IPS DF 6.9 (cell line): Measurements from ENCODE around the gene GPSM3.
"Not testable (repeated sequence)": the region's sequence is repeated elsewhere in the genome, so short reads cannot be mapped to it uniquely, and the experiment has no call there.

Source experiments
- DNase-seq: peaks from one replicate; pipeline ENCODE4 v3.0.0-alpha.2; 2013; ENCODE audit warnings: low read depth, low spot score
- H3K27ac ChIP-seq: one replicate; pipeline ENCODE4 v1.5.1; 2013; ENCODE audit warnings: low read length, control low read depth
- H3K27me3 ChIP-seq: 2 replicates; pipeline ENCODE4 v1.6.1; 2013; ENCODE audit warnings: mild to moderate bottlenecking, low read length; ENCODE audit not compliant: control insufficient read depth, insufficient read depth
- H3K36me3 ChIP-seq: 2 replicates; pipeline ENCODE4 v1.6.1; 2013; ENCODE audit warnings: low read length; ENCODE audit not compliant: control insufficient read depth, insufficient read depth
- H3K4me1 ChIP-seq: 2 replicates; pipeline ENCODE4 v1.6.1; 2013; ENCODE audit warnings: low read length; ENCODE audit not compliant: control insufficient read depth, insufficient read depth
- H3K4me3 ChIP-seq: 2 replicates; pipeline ENCODE4 v1.5.1; 2013; ENCODE audit warnings: mild to moderate bottlenecking, low read length
- H3K9me3 ChIP-seq: 2 replicates; pipeline ENCODE4 v1.6.1; 2013; ENCODE audit warnings: low read length, inconsistent platforms; ENCODE audit not compliant: control insufficient read depth, insufficient read depth
- WGBS: extraction: QIAGEN DNeasy Blood & Tissue Kit; methylation state at CpG from one replicate; pipeline ENCODE4 v1.1.7; 2013; ENCODE audit warnings: mixed read lengths, missing lambda C conversion rate; ENCODE audit not compliant: insufficient read length, insufficient coverage; 5-methylcytosine and 5-hydroxymethylcytosine counted together

Gene GPSM3

GRCh38 chr6:32187009-32187709 is 5.3 kb downstream of the GPSM3 start:
- no CpG with 5 or more reads among the region's 12 CpGs for WGBS
- DNase-seq: no peak
- no peaks in the 10 kb centered on the region for H3K27me3 ChIP-seq
- no peaks in the 10 kb centered on the region for H3K9me3 ChIP-seq
- peaks cover 17% of the 10 kb centered on the region for H3K36me3 ChIP-seq
- peaks cover 10% of the 10 kb centered on the region for H3K4me1 ChIP-seq
- H3K4me3 ChIP-seq: no peak overlapping the region
- no peak overlapping the region for H3K27ac ChIP-seq

- no CpG with 5 or more reads among the region's 10 CpGs for WGBS
- not testable (repeated sequence) for H3K9me3 ChIP-seq, DNase-seq, H3K27ac ChIP-seq, H3K27me3 ChIP-seq, H3K4me1 ChIP-seq, H3K4me3 ChIP-seq
- H3K36me3 ChIP-seq: peaks cover 19% of the 10 kb centered on the region
Observed at GRCh38 chr6:32186151-32186840, 6.1 kb downstream of the GPSM3 start.

GRCh38 chr6:32185681-32186131 is 6.7 kb downstream of the GPSM3 start:
- not testable (repeated sequence) for DNase-seq, H3K4me1 ChIP-seq, H3K27ac ChIP-seq, H3K4me3 ChIP-seq, H3K9me3 ChIP-seq, H3K27me3 ChIP-seq
- WGBS: no CpG with 5 or more reads among the region's 11 CpGs
- peaks cover 22% of the 10 kb centered on the region for H3K36me3 ChIP-seq

GRCh38 chr6:32184084-32184640 is 8.3 kb downstream of the GPSM3 start, which contains the start of gene AGER:
Gene AGER (minus strand): TSS chr6:32184253. CDS start chr6:32184222, 31 bp downstream.
- H3K9me3 ChIP-seq: no peaks in the 10 kb centered on the region
- H3K4me1 ChIP-seq: peaks cover 4% of the 10 kb centered on the region
- no CpG with 5 or more reads among the region's 6 CpGs for WGBS
- no peak within 1 kb of the TSS for H3K4me3 ChIP-seq
- no peak within 1 kb of the TSS for H3K27ac ChIP-seq
- no peak for DNase-seq
- peaks cover 22% of the 10 kb centered on the region for H3K36me3 ChIP-seq
- H3K27me3 ChIP-seq: no peaks in the 10 kb centered on the region

GRCh38 chr6:32183483-32184083 is 8.9 kb downstream of the GPSM3 start:
- no peak for DNase-seq
- Histone ChIP-seq H3K9me3 (no peaks in the 10 kb centered on the region), H3K27ac (no peak overlapping the region), H3K36me3 (peaks cover 22% of the 10 kb centered on the region), H3K4me3 (no peak overlapping the region), H3K27me3 (no peaks in the 10 kb centered on the region), H3K4me1 (peaks cover 2% of the 10 kb centered on the region; the same call in 1 of the 2 replicates)
- no CpG with 5 or more reads among the region's 15 CpGs for WGBS

GRCh38 chr6:32183030-32183429 is 9.4 kb downstream of the GPSM3 start:
- peaks cover 21% of the 10 kb centered on the region for H3K36me3 ChIP-seq

GRCh38 chr6:32182555-32182981 is 9.9 kb downstream of the GPSM3 start:
- H3K27ac ChIP-seq: no peak overlapping the region
- no peak for DNase-seq
- no peak overlapping the region for H3K4me3 ChIP-seq
- H3K9me3 ChIP-seq: no peaks in the 10 kb centered on the region
- H3K4me1 ChIP-seq: peaks cover 2% of the 10 kb centered on the region; the same call in 1 of the 2 replicates
- H3K36me3 ChIP-seq: peaks cover 17% of the 10 kb centered on the region
- no CpG with 5 or more reads among the region's 10 CpGs for WGBS
- no peaks in the 10 kb centered on the region for H3K27me3 ChIP-seq

More at GRCh38 chr6:32183030-32183429, 9.4 kb downstream of the GPSM3 start:
- no peak overlapping the region for H3K27ac ChIP-seq
- no CpG with 5 or more reads among the region's 3 CpGs for WGBS
- H3K4me3 ChIP-seq: no peak overlapping the region
- DNase-seq: no peak
- H3K27me3 ChIP-seq: no peaks in the 10 kb centered on the region
- peaks cover 2% of the 10 kb centered on the region; the same call in 1 of the 2 replicates for H3K4me1 ChIP-seq
- no peaks in the 10 kb centered on the region for H3K9me3 ChIP-seq

GRCh38 chr6:32181915-32182529 is 10.4 kb downstream of the GPSM3 start:
- Histone ChIP-seq H3K4me1 (peaks cover 2% of the 10 kb centered on the region), H3K4me3 (no peak overlapping the region), H3K27ac (no peak overlapping the region), H3K36me3 (peaks cover 15% of the 10 kb centered on the region), H3K9me3 (no peaks in the 10 kb centered on the region), H3K27me3 (no peaks in the 10 kb centered on the region)
- DNase-seq: no peak
- WGBS: no CpG with 5 or more reads among the region's 10 CpGs

- no peak for DNase-seq
- no peak overlapping the region for H3K27ac ChIP-seq
- H3K9me3 ChIP-seq: no peaks in the 10 kb centered on the region
- peaks cover 8% of the 10 kb centered on the region for H3K36me3 ChIP-seq
- WGBS: no CpG with 5 or more reads among the region's 15 CpGs
- H3K27me3 ChIP-seq: no peaks in the 10 kb centered on the region
- H3K4me1 ChIP-seq: peaks cover 2% of the 10 kb centered on the region
- H3K4me3 ChIP-seq: no peak overlapping the region
Observed at GRCh38 chr6:32181148-32181702, 11.2 kb downstream of the GPSM3 start.
